ENCODE results near the gene ASB2. TPM values are rescaled to one million over a fixed set of nuclear protein-coding genes. Genes with fewer than 3 reads are reported as not detected.

ASB2 gene
- total RNA-seq, 1 experiment from 2014 or later = 0.35 TPM

- Histone ChIP-seq H3K27ac (ENCODE audit: insufficient read length, low read depth, low read length) (no peak overlapping the region), H3K79me1 (ENCODE audit: insufficient read depth, low read depth, low read length, poor library complexity, severe bottlenecking) (no peaks in the 10 kb centered on the region), H4K8ac (replicated peaks; ENCODE audit: insufficient read length, low read depth, low read length) (no peak overlapping the region), H3K18ac (ENCODE audit: insufficient read length, low read depth, low read length) (peak overlapping the region; percentile 25), H3T11ph (ENCODE audit: low read length) (no peak overlapping the region), H4K20me1 (ENCODE audit: control insufficient read depth, insufficient read depth, insufficient read length) (no peaks in the 10 kb centered on the region), H3K27me3 (ENCODE audit: insufficient read depth, low read length) (peaks cover 5% of the 10 kb centered on the region; the same call in 1 of the 2 replicates), H3K9me3 (ENCODE audit: control insufficient read depth, low read depth, low read length) (no peaks in the 10 kb centered on the region), H2BK120ac (ENCODE audit: low read depth, low read length, poor library complexity, severe bottlenecking) (no peak overlapping the region), H3K4me2 (ENCODE audit: insufficient read depth, insufficient read length, low read length) (peak overlapping the region; percentile 7), H2AK5ac (ENCODE audit: insufficient read length, low read length) (no peak overlapping the region), H3K56ac (ENCODE audit: insufficient read length, low read depth, low read length) (no peak overlapping the region), H3K14ac (ENCODE audit: insufficient read depth, low read length) (peak overlapping the region; percentile 21; the same call in 1 of the 2 replicates), H3K4me1 (ENCODE audit: insufficient read depth, low read length) (no peaks in the 10 kb centered on the region; the same call in 1 of the 2 replicates), H3K23me2 (ENCODE audit: insufficient read length, low read depth, low read length, poor library complexity, severe bottlenecking) (no peaks in the 10 kb centered on the region), H2AFZ (ENCODE audit: low read length) (no peak overlapping the region), H2BK15ac (ENCODE audit: low read depth, low read length) (no peak overlapping the region), H3K4ac (ENCODE audit: low read depth, low read length) (no peak overlapping the region), H4K91ac (ENCODE audit: insufficient read length, low read depth, low read length) (no peak overlapping the region), H2BK5ac (ENCODE audit: insufficient read length, low read length) (no peak overlapping the region), H2BK20ac (ENCODE audit: low read depth, low read length, poor library complexity, severe bottlenecking) (no peak overlapping the region), H2BK12ac (ENCODE audit: insufficient read length, low read depth, low read length) (no peak overlapping the region), H3K23ac (ENCODE audit: insufficient read length, low read depth, low read length) (no peak overlapping the region), H3K9ac (ENCODE audit: extremely low read depth, insufficient read length, low read length) (no peak overlapping the region), H4K5ac (ENCODE audit: insufficient read length, low read depth, low read length) (no peak overlapping the region), H3K79me2 (ENCODE audit: insufficient read depth, low read length) (no peaks in the 10 kb centered on the region)
- peaks cover 18 to 27% of the 10 kb centered on the region in 2 experiments for H3K4me1 Mint-ChIP-seq
- DNase-seq = no peak
- peaks cover 39% of the 10 kb centered on the region for H3K27me3 Mint-ChIP-seq (ENCODE audit: low read depth)
- H3K9me3 Mint-ChIP-seq = no peaks in the 10 kb centered on the region
- TF ChIP-seq CTCF (conservative IDR thresholded peaks at IDR 0.05) = no peak
- H3K27ac Mint-ChIP-seq = no peak overlapping the region
- no CpG with 5 or more reads among the region's 46 CpGs for WGBS (ENCODE audit: extremely low coverage, insufficient read length, low lambda C conversion rate)
- peak overlapping the region; percentile 60 to 75 for H3K4me3 Mint-ChIP-seq
- H3K36me3 Mint-ChIP-seq (ENCODE audit: insufficient read depth in 1 of 3, low read depth in 3 of 3) = no peaks in the 10 kb centered on the region; a peak in 1 of 7 replicates
Observed at GRCh38 chr14:93938751-93939303, 37.5 kb downstream of the ASB2 start.
